Vagina (tissue), 2 donors: ENCODE data around the gene HLA-DMA.

Source experiments
- CTCF ChIP-seq, 3 experiments: fragments of 450-650 bp in 2 of 3; fragments of 200-600 bp in 1 of 3; sonication (generic) in 1 of 3; IDR thresholded peaks; one replicate each; pipeline ENCODE4 v1.5.1; 2017 to 2019; ENCODE audit warnings: antibody characterized with exemption in 3 of 3, mild to moderate bottlenecking in 2 of 3, moderate library complexity in 2 of 3
- POLR2A ChIP-seq, 2 donors: fragments of 450-650 bp; IDR thresholded peaks; one replicate each; pipeline ENCODE4 v1.6.1; 2017; ENCODE audit warnings: antibody characterized with exemption in 2 of 2, mild to moderate bottlenecking in 2 of 2, moderate library complexity in 2 of 2
- POLR2AphosphoS5 ChIP-seq, 2 donors: sonication (generic); formaldehyde crosslinking; IDR thresholded peaks; one replicate each; pipeline ENCODE4 v1.9.0; 2017; ENCODE audit warnings: antibody characterized with exemption in 2 of 2, mild to moderate bottlenecking in 2 of 2, low read depth in 1 of 2; ENCODE audit not compliant: insufficient read depth in 1 of 2

- TF ChIP-seq CTCF (IDR thresholded peaks at IDR 0.05) (no peak), POLR2AphosphoS5 (IDR thresholded peaks at IDR 0.05; ENCODE audit: insufficient read depth in 1 of 2, low read depth in 1 of 2) (no peak), POLR2A (IDR thresholded peaks at IDR 0.05) (no peak)
Measured at GRCh38 chr6:32905078-32905477, 47.8 kb downstream of the HLA-DMA start.
